H9 (cell line): Measurements from ENCODE around the gene KIRREL3. TPM values are rescaled to one million over a fixed set of nuclear protein-coding genes. Genes with fewer than 3 reads are reported as not detected.

Source experiments
- DNase-seq: peaks from one replicate; pipeline ENCODE4 v3.0.0-alpha.2; 2017
- H2AFZ ChIP-seq: one replicate; pipeline ENCODE4 v1.6.1; 2013; ENCODE audit warnings: mild to moderate bottlenecking, low read length, control low read depth, moderate library complexity
- H2AK5ac ChIP-seq: 2 replicates; pipeline ENCODE4 v1.6.1; 2013; ENCODE audit warnings: low read length, control low read depth, mixed read lengths; ENCODE audit not compliant: insufficient read length
- H2BK120ac ChIP-seq: one replicate; pipeline ENCODE4 v1.6.1; 2013; ENCODE audit warnings: low read depth, mild to moderate bottlenecking, low read length, control low read depth, inconsistent platforms; ENCODE audit not compliant: poor library complexity, severe bottlenecking
- H2BK12ac ChIP-seq: 2 replicates; pipeline ENCODE4 v1.6.1; 2013; ENCODE audit warnings: low read length, control low read depth, mixed read lengths, low read depth; ENCODE audit not compliant: insufficient read length
- H2BK15ac ChIP-seq: 2 replicates; pipeline ENCODE4 v1.6.1; 2013; ENCODE audit warnings: low read depth, low read length, control low read depth
- H2BK20ac ChIP-seq: one replicate; pipeline ENCODE4 v1.6.1; 2013; ENCODE audit warnings: low read depth, mild to moderate bottlenecking, low read length, control low read depth, inconsistent platforms; ENCODE audit not compliant: poor library complexity, severe bottlenecking
- H2BK5ac ChIP-seq: 2 replicates; pipeline ENCODE4 v1.6.1; 2013; ENCODE audit warnings: low read length, control low read depth, mixed read lengths; ENCODE audit not compliant: insufficient read length
- H3K14ac ChIP-seq: 2 replicates; pipeline ENCODE4 v1.6.1; 2013; ENCODE audit warnings: low read length, control low read depth; ENCODE audit not compliant: insufficient read depth
- H3K18ac ChIP-seq: 2 replicates; pipeline ENCODE4 v1.6.1; 2013; ENCODE audit warnings: low read depth, mild to moderate bottlenecking, mixed read lengths, low read length, control low read depth; ENCODE audit not compliant: insufficient read length
- H3K23ac ChIP-seq: 2 replicates; pipeline ENCODE4 v1.6.1; 2013; ENCODE audit warnings: low read length, control low read depth, mixed read lengths, low read depth; ENCODE audit not compliant: insufficient read length
- H3K23me2 ChIP-seq: 2 replicates; pipeline ENCODE4 v1.6.1; 2013; ENCODE audit warnings: low read depth, mild to moderate bottlenecking, mixed read lengths, low read length, control low read depth; ENCODE audit not compliant: insufficient read length, poor library complexity, severe bottlenecking
- H3K27ac ChIP-seq: 2 replicates; pipeline ENCODE4 v1.5.1; 2013; ENCODE audit warnings: low read length, control low read depth, mixed read lengths, low read depth; ENCODE audit not compliant: insufficient read length
- H3K27me3 ChIP-seq: 2 replicates; pipeline ENCODE4 v1.6.1; 2013; ENCODE audit warnings: low read length, control low read depth, inconsistent platforms; ENCODE audit not compliant: insufficient read depth
- H3K4ac ChIP-seq: 2 replicates; pipeline ENCODE4 v1.6.1; 2013; ENCODE audit warnings: low read depth, mild to moderate bottlenecking, control low read depth, inconsistent platforms, low read length, moderate library complexity
- H3K4me1 ChIP-seq: 2 replicates; pipeline ENCODE4 v1.6.1; 2013; ENCODE audit warnings: low read length, control low read depth, inconsistent platforms; ENCODE audit not compliant: insufficient read depth
- H3K4me2 ChIP-seq: 2 replicates; pipeline ENCODE4 v1.6.1; 2013; ENCODE audit warnings: low read length, control low read depth, mixed read lengths; ENCODE audit not compliant: insufficient read length, insufficient read depth
- H3K56ac ChIP-seq: 2 replicates; pipeline ENCODE4 v1.6.1; 2013; ENCODE audit warnings: low read depth, mild to moderate bottlenecking, mixed read lengths, low read length, control low read depth; ENCODE audit not compliant: insufficient read length
- H3K79me1 ChIP-seq: 2 replicates; pipeline ENCODE4 v1.6.1; 2013; ENCODE audit warnings: low read depth, mild to moderate bottlenecking, moderate library complexity, low read length, control low read depth, inconsistent platforms; ENCODE audit not compliant: insufficient read depth, poor library complexity, severe bottlenecking
- H3K79me2 ChIP-seq: 2 replicates; pipeline ENCODE4 v1.6.1; 2013; ENCODE audit warnings: low read length, control low read depth, inconsistent platforms; ENCODE audit not compliant: insufficient read depth
- H3K9ac ChIP-seq: 2 replicates; pipeline ENCODE4 v1.6.1; 2013; ENCODE audit warnings: low read length, control low read depth, mixed read lengths; ENCODE audit not compliant: insufficient read length; ENCODE audit errors: extremely low read depth
- H3K9me3 ChIP-seq: one replicate; pipeline ENCODE4 v1.6.1; 2013; ENCODE audit warnings: low read depth, low read length, inconsistent platforms; ENCODE audit not compliant: control insufficient read depth
- H3T11ph ChIP-seq: one replicate; pipeline ENCODE4 v1.6.1; 2013; ENCODE audit warnings: mild to moderate bottlenecking, low read length, control low read depth, inconsistent platforms
- H4K20me1 ChIP-seq: one replicate; pipeline ENCODE4 v1.6.1; 2013; ENCODE audit not compliant: control insufficient read depth, insufficient read length, insufficient read depth
- H4K5ac ChIP-seq: 2 replicates; pipeline ENCODE4 v1.6.1; 2013; ENCODE audit warnings: low read depth, mild to moderate bottlenecking, mixed read lengths, low read length, control low read depth; ENCODE audit not compliant: insufficient read length
- H4K8ac ChIP-seq: replicated peaks from 2 replicates; pipeline ENCODE4 v1.6.1; 2013; ENCODE audit warnings: low read length, control low read depth, mixed read lengths, low read depth; ENCODE audit not compliant: insufficient read length
- H4K91ac ChIP-seq: 2 replicates; pipeline ENCODE4 v1.6.1; 2013; ENCODE audit warnings: low read depth, mild to moderate bottlenecking, moderate library complexity, mixed read lengths, low read length, control low read depth; ENCODE audit not compliant: insufficient read length
- H3K27ac Mint-ChIP-seq, 3 experiments: 2 replicates in 2 of 3; 3 replicates in 1 of 3; pipeline ENCODE4 v1.8.0; 2020 to 2021; ENCODE audit warnings: mixed read lengths in 3 of 3, mild to moderate bottlenecking in 1 of 3, moderate library complexity in 1 of 3
- H3K27me3 Mint-ChIP-seq: 2 replicates; pipeline ENCODE4 v1.8.0; 2021; ENCODE audit warnings: low read depth, mild to moderate bottlenecking, moderate library complexity, mixed read lengths
- H3K36me3 Mint-ChIP-seq, 3 experiments: 2 replicates in 2 of 3; 3 replicates in 1 of 3; pipeline ENCODE4 v1.8.0; 2020 to 2021; ENCODE audit warnings: low read depth in 3 of 3, mixed read lengths in 3 of 3; ENCODE audit not compliant: insufficient read depth in 1 of 3
- H3K4me1 Mint-ChIP-seq, 2 experiments: 2 replicates each; pipeline ENCODE4 v1.8.0; 2020; ENCODE audit warnings: mixed read lengths in 2 of 2
- H3K4me3 Mint-ChIP-seq, 2 experiments: 2 replicates in 1 of 2; 3 replicates in 1 of 2; pipeline ENCODE4 v1.8.0; 2020 to 2021; ENCODE audit warnings: mild to moderate bottlenecking in 2 of 2, mixed read lengths in 2 of 2, moderate library complexity in 1 of 2
- H3K9me3 Mint-ChIP-seq, 2 experiments: 2 replicates in 1 of 2; 3 replicates in 1 of 2; pipeline ENCODE4 v1.8.0; 2020; ENCODE audit warnings: mild to moderate bottlenecking in 2 of 2, mixed read lengths in 2 of 2, moderate library complexity in 1 of 2
- WGBS: extraction: QIAGEN DNeasy Blood & Tissue Kit; methylation state at CpG from one replicate; pipeline ENCODE4 v1.1.7; 2013; ENCODE audit warnings: missing lambda C conversion rate, low lambda C conversion rate, mixed read lengths; ENCODE audit not compliant: insufficient read length; ENCODE audit errors: extremely low coverage; 5-methylcytosine and 5-hydroxymethylcytosine counted together
- total RNA-seq: library from RNA; stranded (reverse); gene quantifications from 2 replicates; pipeline ENCODE4 v1.2.1, GENCODE V29; 2021
- TF ChIP-seq, protein P1 (sequence below): fragments of 200-600 bp; sonication (generic); conservative IDR thresholded peaks from 3 replicates; pipeline ENCODE4 v1.8.0; 2021; ENCODE audit warnings: antibody characterized with exemption, mild to moderate bottlenecking

Gene KIRREL3
- total RNA-seq, 1 experiment from 2014 or later = 0.17 TPM

DNA sequence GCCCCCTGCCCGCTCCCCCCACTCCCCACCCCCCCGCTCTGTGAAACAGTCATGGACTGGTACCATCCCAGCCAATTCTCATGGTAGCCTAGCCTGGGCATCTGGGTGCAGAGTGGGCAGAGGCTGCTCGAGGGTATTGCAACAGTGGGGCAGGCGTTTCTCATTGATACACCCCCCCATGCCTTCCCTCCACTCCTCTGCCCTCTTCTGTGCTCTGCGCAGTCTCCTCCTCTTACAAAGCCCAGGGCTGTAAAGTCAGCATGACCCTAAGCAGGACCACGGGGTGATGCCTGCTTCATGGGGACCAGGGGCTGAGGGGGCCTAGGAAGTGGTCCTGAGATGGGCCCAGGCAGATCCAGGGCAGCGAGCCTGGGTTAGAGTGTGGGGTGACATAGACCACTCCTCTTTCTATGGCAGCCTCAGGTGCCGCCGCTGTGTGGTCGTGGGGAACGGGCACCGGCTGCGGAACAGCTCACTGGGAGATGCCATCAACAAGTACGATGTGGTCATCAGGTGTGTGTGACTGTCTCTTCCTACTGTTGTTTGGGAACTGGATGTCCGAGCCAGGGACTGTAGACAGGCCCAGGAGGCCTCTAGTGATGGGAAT is 592.8 kb downstream of the KIRREL3 start:
- no peak overlapping the region for H2BK120ac ChIP-seq
- H3K27ac Mint-ChIP-seq = no peak overlapping the region
- no peak overlapping the region for H2AFZ ChIP-seq
- H2BK12ac ChIP-seq = no peak overlapping the region
- H3K23me2 ChIP-seq = no peaks in the 10 kb centered on the region
- H3K79me2 ChIP-seq = no peaks in the 10 kb centered on the region
- H3K27me3 ChIP-seq = no peaks in the 10 kb centered on the region
- no peak overlapping the region for H3K4me2 ChIP-seq
- H3K27ac ChIP-seq = no peak overlapping the region
- H3K4me1 ChIP-seq = peaks cover 1% of the 10 kb centered on the region; the same call in 1 of the 2 replicates
- H3K4me1 Mint-ChIP-seq = peaks cover 27 to 32% of the 10 kb centered on the region in 2 experiments
- H3K9ac ChIP-seq = no peak overlapping the region
- H3K23ac ChIP-seq = no peak overlapping the region
- H3K14ac ChIP-seq = no peak overlapping the region; the same call in 1 of the 2 replicates
- no peaks in the 10 kb centered on the region for H4K20me1 ChIP-seq
- no peak overlapping the region for H2BK15ac ChIP-seq
- no peak overlapping the region for H3K4ac ChIP-seq
- no CpG with 5 or more reads among the region's 15 CpGs for WGBS
- no peak overlapping the region for H3K18ac ChIP-seq
- no peaks in the 10 kb centered on the region for H3K79me1 ChIP-seq
- H4K8ac ChIP-seq = no peak overlapping the region
- no peaks in the 10 kb centered on the region for H3K9me3 ChIP-seq
- H4K5ac ChIP-seq = no peak overlapping the region
- H4K91ac ChIP-seq = no peak overlapping the region
- DNase-seq = no peak
- no peak overlapping the region for H2AK5ac ChIP-seq
- H3K56ac ChIP-seq = no peak overlapping the region
- no peak overlapping the region for H2BK5ac ChIP-seq
- H2BK20ac ChIP-seq = no peak overlapping the region
- TF ChIP-seq, protein P1, sequence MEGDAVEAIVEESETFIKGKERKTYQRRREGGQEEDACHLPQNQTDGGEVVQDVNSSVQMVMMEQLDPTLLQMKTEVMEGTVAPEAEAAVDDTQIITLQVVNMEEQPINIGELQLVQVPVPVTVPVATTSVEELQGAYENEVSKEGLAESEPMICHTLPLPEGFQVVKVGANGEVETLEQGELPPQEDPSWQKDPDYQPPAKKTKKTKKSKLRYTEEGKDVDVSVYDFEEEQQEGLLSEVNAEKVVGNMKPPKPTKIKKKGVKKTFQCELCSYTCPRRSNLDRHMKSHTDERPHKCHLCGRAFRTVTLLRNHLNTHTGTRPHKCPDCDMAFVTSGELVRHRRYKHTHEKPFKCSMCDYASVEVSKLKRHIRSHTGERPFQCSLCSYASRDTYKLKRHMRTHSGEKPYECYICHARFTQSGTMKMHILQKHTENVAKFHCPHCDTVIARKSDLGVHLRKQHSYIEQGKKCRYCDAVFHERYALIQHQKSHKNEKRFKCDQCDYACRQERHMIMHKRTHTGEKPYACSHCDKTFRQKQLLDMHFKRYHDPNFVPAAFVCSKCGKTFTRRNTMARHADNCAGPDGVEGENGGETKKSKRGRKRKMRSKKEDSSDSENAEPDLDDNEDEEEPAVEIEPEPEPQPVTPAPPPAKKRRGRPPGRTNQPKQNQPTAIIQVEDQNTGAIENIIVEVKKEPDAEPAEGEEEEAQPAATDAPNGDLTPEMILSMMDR = no peak
- no peak overlapping the region for H3T11ph ChIP-seq
- no peaks in the 10 kb centered on the region; a peak in 1 of 5 replicates for H3K9me3 Mint-ChIP-seq
- peaks cover 11 to 21% (median 20%) of the 10 kb centered on the region in 3 experiments for H3K36me3 Mint-ChIP-seq
- no peak overlapping the region for H3K4me3 Mint-ChIP-seq
- H3K27me3 Mint-ChIP-seq = no peaks in the 10 kb centered on the region; the same call in 1 of the 2 replicates
